ENCODE results near the gene TMEM39B.
"Not testable (repeated sequence)": the region's sequence is repeated elsewhere in the genome, so short reads cannot be mapped to it uniquely, and the experiment has no call there.

Gene TMEM39B

DNA sequence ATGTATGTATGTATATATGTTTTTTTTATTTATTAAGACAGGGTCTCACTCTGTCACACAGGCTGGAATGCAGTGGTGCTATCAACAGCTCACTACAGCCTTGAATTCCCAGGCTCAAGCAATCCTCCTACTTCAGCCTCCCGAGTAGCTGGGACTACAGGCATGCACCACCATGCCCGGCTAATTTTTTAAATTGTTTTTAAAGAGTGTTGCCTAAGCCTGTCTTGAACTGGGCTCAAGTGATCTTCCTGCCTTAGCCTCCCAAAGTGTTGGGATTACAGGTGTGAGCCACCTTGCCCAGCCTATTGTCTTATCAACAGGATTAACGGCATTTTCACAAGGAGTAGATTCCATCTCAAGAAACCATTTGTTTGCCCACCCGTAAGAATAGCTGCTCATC is 40.7 kb downstream of the TMEM39B start:
- DNase-seq, result not testable (repeated sequence)

DNA sequence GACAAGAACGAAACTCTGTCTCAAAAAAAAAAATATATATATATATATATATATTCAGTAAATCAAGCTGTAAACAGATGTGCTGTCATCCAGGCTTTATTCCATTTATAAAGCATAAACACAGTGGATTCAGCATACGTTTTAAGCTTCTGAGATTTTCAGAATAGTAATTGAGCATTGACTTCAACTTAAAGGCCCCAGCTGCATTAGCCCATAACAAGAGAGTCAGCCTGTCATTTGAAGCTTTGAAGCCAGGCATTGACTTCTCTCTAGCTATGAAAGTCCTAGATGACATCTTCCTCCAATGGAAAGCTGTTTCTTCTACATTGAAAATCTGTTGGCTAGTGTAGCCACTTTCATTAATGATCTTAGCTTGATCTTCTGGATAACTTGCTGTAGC is 41.7 kb downstream of the TMEM39B start:
- no peak for DNase-seq

DNA sequence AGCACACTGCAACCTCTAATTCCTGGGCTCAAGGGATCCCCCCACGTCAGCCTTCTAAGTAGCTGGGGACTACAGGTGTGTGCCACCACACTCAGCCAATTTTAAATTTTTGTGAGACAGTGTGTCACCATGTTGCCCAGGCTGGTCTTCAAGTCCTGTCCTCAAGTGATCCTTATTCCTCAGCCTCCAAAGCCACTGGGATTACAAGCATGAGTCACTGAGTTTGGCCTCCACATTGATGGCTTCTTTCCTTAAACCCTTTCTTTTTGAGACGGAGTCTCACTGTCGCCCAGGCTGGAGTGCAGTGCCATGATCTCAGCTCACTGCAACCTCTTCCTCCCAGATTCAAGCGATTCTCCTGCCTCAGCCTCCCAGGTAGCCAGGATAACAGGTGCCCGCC is 42.8 kb downstream of the TMEM39B start:
- DNase-seq, result no peak

DNA sequence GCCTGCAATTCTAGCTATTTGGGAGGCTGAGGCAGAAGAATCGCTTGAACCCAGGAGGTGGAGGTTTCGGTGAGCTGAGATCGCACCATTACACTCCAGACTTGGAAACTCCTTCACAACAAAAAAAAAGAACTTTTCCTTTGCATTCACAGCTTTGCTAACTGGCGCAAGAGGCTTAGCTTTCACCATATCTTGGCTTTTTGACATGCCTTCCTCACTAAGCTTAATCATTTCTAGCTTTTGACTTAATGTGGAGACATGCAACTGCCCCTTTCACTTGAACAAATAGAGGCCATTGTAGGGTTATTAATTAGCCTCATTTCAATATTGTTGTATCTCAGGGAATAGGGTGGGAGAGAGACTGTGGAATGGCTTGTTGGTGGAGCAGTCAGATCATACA is 43.8 kb downstream of the TMEM39B start:
- DNase-seq, result no peak

DNA sequence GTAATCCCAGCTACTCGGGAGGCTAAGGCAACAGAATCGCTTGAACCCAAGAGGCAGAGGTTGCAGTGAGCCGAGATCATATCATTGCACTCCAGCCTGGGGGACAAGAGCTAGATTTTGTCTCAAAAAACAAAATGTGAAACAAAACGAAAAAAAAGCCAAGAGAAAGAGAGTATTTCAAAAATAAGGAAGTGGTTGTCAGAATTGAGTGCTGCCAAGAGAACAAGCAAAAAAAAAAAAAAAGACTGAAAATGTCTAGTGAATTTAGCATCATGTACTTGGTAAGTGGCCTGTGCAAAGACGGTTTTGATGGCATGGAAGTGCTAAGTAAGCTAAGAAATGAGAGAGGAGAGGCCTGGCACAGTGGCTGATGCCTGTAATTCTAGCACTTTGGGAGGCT is 49.4 kb downstream of the TMEM39B start:
- no peak for DNase-seq

- DNase-seq, result not testable (repeated sequence)
These were observed 50.6 kb downstream of the TMEM39B start for GRCh38 chr1:32123361-32123760.

- DNase-seq, result no peak
These were observed 52.6 kb downstream of the TMEM39B start for GRCh38 chr1:32125313-32125712.

DNA sequence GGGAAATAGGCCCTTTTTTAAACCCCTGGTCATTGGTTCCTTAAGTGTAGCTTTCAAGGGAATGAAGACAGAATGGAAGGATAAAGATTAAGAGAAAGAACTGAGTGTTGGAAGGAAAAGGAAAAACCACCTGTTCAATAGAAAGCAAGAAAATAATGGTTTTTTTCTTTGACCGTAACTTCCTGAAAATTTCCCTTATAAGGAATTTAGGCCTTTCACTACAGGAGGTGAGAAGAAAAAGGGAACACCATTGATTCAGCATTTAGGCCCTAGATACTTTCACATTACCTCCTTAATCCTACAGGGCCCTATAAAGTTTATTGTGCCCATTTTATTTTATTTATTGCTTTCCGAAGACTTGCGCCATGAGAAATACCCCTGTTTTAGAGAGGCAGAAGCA is 54.0 kb downstream of the TMEM39B start:
- DNase-seq, result no peak

DNA sequence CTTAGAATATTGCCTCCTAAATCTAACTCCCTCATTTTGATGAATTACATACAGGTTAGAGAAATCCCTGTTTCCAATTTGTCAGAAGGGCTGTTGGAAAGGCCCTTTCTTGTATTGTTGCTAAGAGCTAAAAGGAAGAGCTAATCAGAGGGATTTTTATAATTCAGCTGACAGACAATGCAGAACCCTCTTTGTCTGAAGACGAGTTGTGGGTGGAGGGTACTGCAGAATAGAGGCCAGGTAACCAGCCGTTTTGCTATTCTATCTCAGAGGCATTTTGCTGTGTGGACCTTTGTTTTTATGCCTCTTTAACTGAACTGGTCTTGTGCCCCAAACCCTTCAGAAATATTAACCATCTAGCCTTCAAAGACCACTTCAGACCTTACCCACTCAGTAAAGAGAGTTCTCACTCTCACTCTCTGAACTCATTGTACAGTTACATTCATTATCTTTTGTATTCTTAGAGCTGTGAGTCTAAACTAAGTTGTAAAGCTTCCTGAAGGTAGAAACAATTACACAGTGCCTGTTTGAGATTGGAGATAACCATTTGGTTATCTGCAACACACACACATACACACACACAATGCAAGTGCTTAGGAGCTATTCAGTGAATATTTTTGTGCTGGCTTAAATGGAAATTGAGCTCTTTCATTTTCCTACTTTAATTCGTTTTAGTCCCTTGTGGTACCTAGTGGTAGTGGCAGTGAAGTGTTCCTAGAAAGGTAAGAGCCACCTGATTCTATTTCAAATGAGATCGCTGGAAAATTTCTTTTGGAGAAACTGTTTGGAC is 54.9 kb downstream of the TMEM39B start:
- DNase-seq, result no peak

DNA sequence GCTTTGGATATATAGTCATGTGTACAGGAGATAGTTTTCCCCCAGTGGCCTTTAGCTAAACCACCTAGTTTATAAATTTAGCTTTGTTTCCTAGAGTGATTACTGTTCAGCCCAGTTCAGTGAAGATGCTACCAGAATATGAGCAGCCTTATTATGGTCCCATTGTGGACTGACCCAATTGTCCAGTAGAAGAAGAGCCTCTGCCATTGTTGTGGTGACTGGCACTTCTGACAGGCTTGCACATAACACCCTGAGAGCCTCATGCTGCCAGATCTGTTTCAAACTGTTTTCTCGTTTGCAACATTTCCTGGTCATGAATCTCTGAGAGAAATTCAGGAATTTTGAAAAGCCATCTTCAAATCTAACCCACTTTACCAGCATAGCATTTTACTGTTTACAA is 55.7 kb downstream of the TMEM39B start:
- DNase-seq, result no peak

DNA sequence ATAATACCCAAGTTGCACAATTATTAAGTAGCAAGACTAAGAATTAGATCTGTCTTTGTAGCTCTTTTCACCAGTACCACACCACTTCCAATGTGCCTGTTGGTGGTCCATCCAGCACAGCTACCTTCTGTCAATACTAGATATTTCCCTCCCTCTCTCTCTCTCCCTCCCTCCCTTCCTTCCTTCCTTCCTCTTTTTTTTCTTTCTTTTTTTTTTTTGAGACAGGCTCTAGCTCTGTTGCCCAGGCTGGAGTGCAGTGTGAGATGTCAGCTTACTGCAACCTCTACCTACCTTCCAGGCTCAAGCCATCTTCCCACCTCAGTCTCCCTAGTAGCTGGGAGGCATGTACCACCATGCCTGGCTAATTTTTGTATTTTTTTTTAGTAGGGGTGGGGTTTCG is 56.2 kb downstream of the TMEM39B start:
- no peak for DNase-seq

- DNase-seq, result not testable (repeated sequence)
These were observed 61.2 kb downstream of the TMEM39B start for GRCh38 chr1:32133950-32134280.

- DNase-seq, result no peak
These were observed 64.4 kb downstream of the TMEM39B start for GRCh38 chr1:32137111-32137510.

DNA sequence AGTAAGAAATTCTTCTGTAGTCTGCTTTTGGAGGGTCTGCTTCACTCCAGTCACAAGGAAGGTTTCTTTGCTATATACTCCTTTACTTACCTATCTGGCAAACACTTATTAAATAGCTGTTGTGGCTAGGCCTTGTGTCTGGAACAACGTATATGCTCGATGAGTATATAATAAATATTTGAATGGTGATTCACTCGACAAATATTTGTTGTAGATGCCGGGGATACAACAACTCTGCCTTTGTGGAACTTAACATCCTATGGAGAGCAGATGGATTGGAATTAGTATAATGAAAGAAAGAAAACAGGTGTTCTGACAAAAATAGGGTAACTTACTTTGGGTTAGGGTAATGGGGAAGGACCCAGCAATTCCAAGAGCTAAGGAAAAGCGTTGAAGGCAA is 66.2 kb downstream of the TMEM39B start:
- DNase-seq, result no peak

DNA sequence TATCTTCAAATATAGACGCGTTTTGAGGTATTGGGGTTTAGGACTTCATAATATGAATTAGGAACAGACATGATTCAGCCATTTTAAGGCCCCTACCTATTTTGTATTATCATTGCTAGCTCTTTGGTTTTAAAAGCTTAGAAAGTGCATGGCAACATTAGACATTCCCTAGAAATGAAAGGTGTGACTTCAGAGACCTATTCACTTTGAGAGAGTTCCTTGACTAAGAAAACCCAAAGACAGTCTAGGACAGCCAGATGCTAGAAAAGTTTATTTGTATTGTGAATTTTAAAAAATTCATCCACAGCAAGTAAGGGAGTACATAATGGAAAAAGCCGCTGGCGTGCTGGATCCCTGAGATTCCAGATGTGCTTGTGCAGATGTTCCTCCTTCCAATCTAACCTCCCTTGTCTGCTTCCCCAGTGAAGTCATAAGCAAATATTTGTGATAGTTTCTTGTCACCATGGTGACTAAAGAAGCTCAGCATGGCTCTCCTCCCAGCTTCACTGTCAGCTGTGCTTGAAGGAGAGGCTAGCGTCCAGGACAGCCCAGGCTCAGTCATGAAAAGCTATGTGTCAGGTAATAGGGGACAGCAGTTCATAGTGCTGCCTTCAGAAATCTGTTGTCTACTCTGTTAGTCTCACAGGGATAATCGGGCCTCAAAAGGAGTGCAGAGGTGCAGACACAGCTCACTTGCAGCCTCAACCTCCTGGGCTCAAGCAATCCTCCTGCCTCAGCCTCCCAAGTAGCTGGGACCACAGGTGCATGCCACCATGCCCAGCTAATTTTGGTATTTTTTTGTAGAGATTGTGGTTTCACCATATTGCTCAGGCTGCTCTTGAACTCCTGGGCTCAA is 69.9 kb downstream of the TMEM39B start:
- DNase-seq, result no peak

DNA sequence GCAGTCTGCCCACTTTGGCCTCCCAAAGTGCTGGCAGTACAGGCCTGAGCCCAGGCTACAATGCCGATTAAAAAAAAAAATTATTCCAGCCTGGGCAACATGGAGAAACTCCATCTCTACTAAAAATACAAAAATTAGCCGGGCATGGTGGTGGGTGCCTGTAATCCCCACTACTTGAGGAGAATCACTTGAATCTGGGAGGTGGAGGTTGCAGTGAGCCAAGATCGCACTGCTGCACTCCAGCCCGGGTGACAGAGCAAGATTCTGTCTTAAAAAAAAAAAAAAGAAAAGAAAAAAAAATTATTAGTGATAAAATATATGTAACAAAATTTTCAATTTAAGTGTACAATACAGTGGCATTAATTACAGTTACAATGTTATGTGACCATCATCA is 70.6 kb downstream of the TMEM39B start:
- DNase-seq, result not testable (repeated sequence)

- DNase-seq, result no peak
These were observed 71.3 kb downstream of the TMEM39B start for GRCh38 chr1:32144033-32144432.

DNA sequence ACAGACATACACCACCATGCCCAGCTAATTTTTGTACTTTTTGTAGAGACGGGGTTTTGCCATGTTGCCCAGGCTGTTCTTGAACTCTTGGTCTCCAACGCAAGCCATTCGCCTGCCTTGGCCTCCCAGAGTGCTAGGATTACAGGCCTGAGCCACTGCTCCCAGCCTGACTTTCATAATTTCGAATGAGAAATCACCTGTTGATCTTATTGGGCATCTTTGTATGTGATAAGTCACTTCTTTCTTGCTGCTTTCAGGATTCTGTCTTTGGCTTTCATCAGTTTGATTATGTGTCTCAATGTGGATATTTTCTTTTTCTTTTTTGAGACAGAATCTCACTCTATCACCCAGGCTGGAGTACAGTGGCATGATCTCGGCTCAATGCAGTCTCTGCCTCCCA is 75.1 kb downstream of the TMEM39B start:
- DNase-seq, result not testable (repeated sequence)

- no peak for DNase-seq
These were observed 78.1 kb downstream of the TMEM39B start for GRCh38 chr1:32150847-32151246.

- no peak for DNase-seq
These were observed 78.6 kb downstream of the TMEM39B start for GRCh38 chr1:32151319-32151787.

Data from activated T-cell treated with anti-CD3 and anti-CD28 coated beads for 4 hours (primary cell).